ENCODE measurements around the gene MROH2B. TPM values are rescaled to one million over a fixed set of nuclear protein-coding genes. Genes with fewer than 3 reads are reported as not detected.

MROH2B gene
- polyA plus RNA-seq, 1 donor from 2014 or later = not detected

DNA sequence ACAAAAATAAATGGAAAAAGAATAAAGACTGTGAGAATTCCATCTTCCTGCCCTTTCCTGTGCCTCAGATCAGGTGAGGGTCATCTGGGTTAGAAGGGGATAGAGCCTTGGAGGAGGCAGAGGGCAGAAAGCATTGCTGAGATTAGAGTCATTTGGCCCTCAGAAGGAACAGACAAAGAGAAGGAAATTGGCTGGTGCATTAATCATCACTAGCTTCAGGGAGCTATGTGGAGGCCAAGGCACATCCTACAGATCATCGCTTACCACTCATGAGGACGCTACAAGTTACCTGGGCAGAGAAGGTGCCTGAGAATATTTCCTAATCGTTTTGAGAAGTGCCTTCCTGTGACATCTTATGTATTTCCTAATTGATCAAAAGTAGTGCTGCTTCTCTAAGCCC lies 87.4 kb downstream of the MROH2B start:
- H3K79me2 ChIP-seq (replicated peaks; ENCODE audit: insufficient read depth, low read length) = no peaks in the 10 kb centered on the region
- no peaks in the 10 kb centered on the region for H3K36me3 ChIP-seq (ENCODE audit: insufficient read depth, low read length)
- H4K20me1 ChIP-seq (ENCODE audit: insufficient read depth) = no peaks in the 10 kb centered on the region
- no peak overlapping the region for H3K4me2 ChIP-seq (ENCODE audit: low read length)
- no peak overlapping the region for H2AFZ ChIP-seq (ENCODE audit: low read depth, low read length)
- H3K4me3 ChIP-seq (ENCODE audit: low read length) = no peak overlapping the region
- H3K27ac ChIP-seq (ENCODE audit: low read length) = no peak overlapping the region
- H3K27me3 ChIP-seq (ENCODE audit: insufficient read depth, low read depth, low read length) = no peaks in the 10 kb centered on the region
- no peak for TF ChIP-seq POLR2AphosphoS5 (IDR thresholded peaks at IDR 0.05)
- no peak for TF ChIP-seq EZH2 (IDR thresholded peaks at IDR 0.05; ENCODE audit: borderline replicate concordance, insufficient read depth, low read length, poor library complexity, severe bottlenecking)
- no peak for TF ChIP-seq SMC3 (conservative IDR thresholded peaks at IDR 0.05; ENCODE audit: poor library complexity)
- TF ChIP-seq, protein P1, sequence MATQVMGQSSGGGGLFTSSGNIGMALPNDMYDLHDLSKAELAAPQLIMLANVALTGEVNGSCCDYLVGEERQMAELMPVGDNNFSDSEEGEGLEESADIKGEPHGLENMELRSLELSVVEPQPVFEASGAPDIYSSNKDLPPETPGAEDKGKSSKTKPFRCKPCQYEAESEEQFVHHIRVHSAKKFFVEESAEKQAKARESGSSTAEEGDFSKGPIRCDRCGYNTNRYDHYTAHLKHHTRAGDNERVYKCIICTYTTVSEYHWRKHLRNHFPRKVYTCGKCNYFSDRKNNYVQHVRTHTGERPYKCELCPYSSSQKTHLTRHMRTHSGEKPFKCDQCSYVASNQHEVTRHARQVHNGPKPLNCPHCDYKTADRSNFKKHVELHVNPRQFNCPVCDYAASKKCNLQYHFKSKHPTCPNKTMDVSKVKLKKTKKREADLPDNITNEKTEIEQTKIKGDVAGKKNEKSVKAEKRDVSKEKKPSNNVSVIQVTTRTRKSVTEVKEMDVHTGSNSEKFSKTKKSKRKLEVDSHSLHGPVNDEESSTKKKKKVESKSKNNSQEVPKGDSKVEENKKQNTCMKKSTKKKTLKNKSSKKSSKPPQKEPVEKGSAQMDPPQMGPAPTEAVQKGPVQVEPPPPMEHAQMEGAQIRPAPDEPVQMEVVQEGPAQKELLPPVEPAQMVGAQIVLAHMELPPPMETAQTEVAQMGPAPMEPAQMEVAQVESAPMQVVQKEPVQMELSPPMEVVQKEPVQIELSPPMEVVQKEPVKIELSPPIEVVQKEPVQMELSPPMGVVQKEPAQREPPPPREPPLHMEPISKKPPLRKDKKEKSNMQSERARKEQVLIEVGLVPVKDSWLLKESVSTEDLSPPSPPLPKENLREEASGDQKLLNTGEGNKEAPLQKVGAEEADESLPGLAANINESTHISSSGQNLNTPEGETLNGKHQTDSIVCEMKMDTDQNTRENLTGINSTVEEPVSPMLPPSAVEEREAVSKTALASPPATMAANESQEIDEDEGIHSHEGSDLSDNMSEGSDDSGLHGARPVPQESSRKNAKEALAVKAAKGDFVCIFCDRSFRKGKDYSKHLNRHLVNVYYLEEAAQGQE (IDR thresholded peaks at IDR 0.05; ENCODE audit: borderline replicate concordance) = no peak
- no peak for TF ChIP-seq TAF1 (IDR thresholded peaks at IDR 0.05; ENCODE audit: low read depth)
- no peak for TF ChIP-seq CTCF (IDR thresholded peaks at IDR 0.05; ENCODE audit: poor library complexity, severe bottlenecking)
- TF ChIP-seq RAD21 (conservative IDR thresholded peaks at IDR 0.05) = no peak
- H3K9me3 ChIP-seq (ENCODE audit: low read length) = no peaks in the 10 kb centered on the region
- H3K9ac ChIP-seq (ENCODE audit: low read length) = no peak overlapping the region
- H3F3A ChIP-seq (ENCODE audit: insufficient read depth, low read length, poor library complexity, severe bottlenecking) = peaks cover 6% of the 10 kb centered on the region
- H3K9me2 ChIP-seq (ENCODE audit: insufficient read depth, low read length) = no peaks in the 10 kb centered on the region

GRCh38 chr5:40981420-40981819 lies 89.7 kb downstream of the MROH2B start:
- H3F3A ChIP-seq (ENCODE audit: insufficient read depth, low read length, poor library complexity, severe bottlenecking) = peaks cover 6% of the 10 kb centered on the region
- no peaks in the 10 kb centered on the region for H3K27me3 ChIP-seq (ENCODE audit: insufficient read depth, low read depth, low read length)
- no peaks in the 10 kb centered on the region for H3K36me3 ChIP-seq (ENCODE audit: insufficient read depth, low read length)
- H3K4me2 ChIP-seq (ENCODE audit: low read length) = no peak overlapping the region
- H3K9me2 ChIP-seq (ENCODE audit: insufficient read depth, low read length) = no peaks in the 10 kb centered on the region
- H3K9me3 ChIP-seq (ENCODE audit: low read length) = no peaks in the 10 kb centered on the region
- H3K27ac ChIP-seq (ENCODE audit: low read length) = no peak overlapping the region
- H3K4me3 ChIP-seq (ENCODE audit: low read length) = no peak overlapping the region
- no peaks in the 10 kb centered on the region for H3K79me2 ChIP-seq (replicated peaks; ENCODE audit: insufficient read depth, low read length)
- H4K20me1 ChIP-seq (ENCODE audit: insufficient read depth) = no peaks in the 10 kb centered on the region
- no peak overlapping the region for H2AFZ ChIP-seq (ENCODE audit: low read depth, low read length)
- no peak overlapping the region for H3K9ac ChIP-seq (ENCODE audit: low read length)
- TF ChIP-seq EP300 (conservative IDR thresholded peaks at IDR 0.05; ENCODE audit: poor library complexity, severe bottlenecking) = no peak

DNA sequence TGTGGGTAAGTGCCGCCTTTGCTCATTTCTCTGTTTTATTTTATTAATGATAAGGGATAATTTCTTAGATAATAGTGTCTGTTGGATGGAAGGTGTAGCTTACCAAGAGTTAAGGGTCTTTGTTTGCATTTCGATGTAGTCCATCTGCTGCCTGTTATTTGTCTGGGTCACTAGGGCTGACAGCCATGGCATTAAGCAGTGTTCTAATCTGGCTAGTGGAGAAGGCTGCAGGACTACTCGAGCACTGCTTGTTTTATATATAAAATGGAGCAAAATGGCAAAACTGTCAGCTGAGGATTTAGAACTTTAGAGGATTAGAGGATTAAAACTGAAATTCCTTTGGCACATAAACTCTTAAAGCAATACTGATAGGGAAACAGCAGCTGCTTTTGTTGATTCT lies 94.3 kb downstream of the MROH2B start:
- Histone ChIP-seq H3K27ac (ENCODE audit: low read length) (no peak overlapping the region), H4K20me1 (ENCODE audit: insufficient read depth) (no peaks in the 10 kb centered on the region), H3K36me3 (ENCODE audit: insufficient read depth, low read length) (no peaks in the 10 kb centered on the region), H2AFZ (ENCODE audit: low read depth, low read length) (no peak overlapping the region), H3K9me3 (ENCODE audit: low read length) (no peaks in the 10 kb centered on the region), H3K9ac (ENCODE audit: low read length) (no peak overlapping the region), H3K4me2 (ENCODE audit: low read length) (no peak overlapping the region), H3K9me2 (ENCODE audit: insufficient read depth, low read length) (no peaks in the 10 kb centered on the region), H3K27me3 (ENCODE audit: insufficient read depth, low read depth, low read length) (no peaks in the 10 kb centered on the region), H3K79me2 (replicated peaks; ENCODE audit: insufficient read depth, low read length) (no peaks in the 10 kb centered on the region), H3K4me3 (ENCODE audit: low read length) (no peak overlapping the region), H3F3A (ENCODE audit: insufficient read depth, low read length, poor library complexity, severe bottlenecking) (no peaks in the 10 kb centered on the region)
- TF ChIP-seq EZH2 (IDR thresholded peaks at IDR 0.05; ENCODE audit: borderline replicate concordance, insufficient read depth, low read length, poor library complexity, severe bottlenecking) = no peak

All from neural cell (in vitro differentiated cells).